ENCODE data around the gene IL11. TPM values are rescaled to one million over a fixed set of nuclear protein-coding genes. Genes with fewer than 3 reads are reported as not detected.

The IL11 gene
- total and polyA plus RNA-seq, 2 experiments from 2014 or later, result 4.4 to 6.6 TPM

- 100% methylated on average over 3 of the region's 3 CpGs for WGBS (ENCODE audit: low lambda C conversion rate, missing lambda C conversion rate)
- no peak overlapping the region for H3K4me3 ChIP-seq
- H3K9me3 ChIP-seq (ENCODE audit: low read depth), result no peaks in the 10 kb centered on the region
- H4K20me1 ChIP-seq (ENCODE audit: insufficient read depth, poor library complexity, severe bottlenecking), result peaks cover 17% of the 10 kb centered on the region
- H3K79me2 ChIP-seq, result peaks cover 33% of the 10 kb centered on the region
- H3K4me1 ChIP-seq (ENCODE audit: insufficient read depth), result peaks cover 30% of the 10 kb centered on the region
- no peaks in the 10 kb centered on the region for H3K36me3 ChIP-seq (replicated peaks; ENCODE audit: insufficient read depth, low read depth)
- no peaks in the 10 kb centered on the region for H3K9me2 ChIP-seq (replicated peaks; ENCODE audit: insufficient read depth)
- DNase-seq (ENCODE audit: low spot score), result no peak
- no peak overlapping the region for H2AFZ ChIP-seq
- H3K27ac ChIP-seq, result no peak overlapping the region
- H3K27me3 ChIP-seq, result no peaks in the 10 kb centered on the region
- H3K4me2 ChIP-seq, result peak overlapping the region; percentile 90
- no peak for TF ChIP-seq EZH2 (IDR thresholded peaks at IDR 0.05; ENCODE audit: borderline replicate concordance)
- TF ChIP-seq CTCF (IDR thresholded peaks at IDR 0.05; ENCODE audit: poor library complexity), result no peak
Observed at GRCh38 chr19:55382522-55383054, 12.3 kb upstream of the IL11 start.

- peaks cover 27% of the 10 kb centered on the region for H3K79me2 ChIP-seq
- no peaks in the 10 kb centered on the region for H3K9me3 ChIP-seq (ENCODE audit: low read depth)
- no peak overlapping the region for H3K4me2 ChIP-seq
- H3K27ac ChIP-seq, result no peak overlapping the region
- no peak overlapping the region for H3K4me3 ChIP-seq
- TF ChIP-seq EZH2 (IDR thresholded peaks at IDR 0.05; ENCODE audit: borderline replicate concordance) (no peak), EZH2phosphoT487 (IDR thresholded peaks at IDR 0.05; ENCODE audit: low read depth, severe bottlenecking, unreplicated experiment) (no peak), CTCF (IDR thresholded peaks at IDR 0.05; ENCODE audit: poor library complexity) (no peak)
- no peak for DNase-seq (ENCODE audit: low spot score)
- H3K4me1 ChIP-seq (ENCODE audit: insufficient read depth), result peaks cover 29% of the 10 kb centered on the region
- H4K20me1 ChIP-seq (ENCODE audit: insufficient read depth, poor library complexity, severe bottlenecking), result peaks cover 12% of the 10 kb centered on the region
- no peak overlapping the region for H2AFZ ChIP-seq
- H3K9me2 ChIP-seq (replicated peaks; ENCODE audit: insufficient read depth), result no peaks in the 10 kb centered on the region
- H3K36me3 ChIP-seq (replicated peaks; ENCODE audit: insufficient read depth, low read depth), result no peaks in the 10 kb centered on the region
- H3K27me3 ChIP-seq, result no peaks in the 10 kb centered on the region
- WGBS (ENCODE audit: low lambda C conversion rate, missing lambda C conversion rate), result 98% methylated on average over 4 of the region's 5 CpGs
Observed at GRCh38 chr19:55382013-55382412, 11.8 kb upstream of the IL11 start.

GRCh38 chr19:55379174-55379573 is 8.9 kb upstream of the IL11 start:
- Histone ChIP-seq H3K27me3 (peaks cover 4% of the 10 kb centered on the region), H3K4me3 (no peak overlapping the region), H4K20me1 (ENCODE audit: insufficient read depth, poor library complexity, severe bottlenecking) (no peaks in the 10 kb centered on the region), H3K4me1 (ENCODE audit: insufficient read depth) (peaks cover 29% of the 10 kb centered on the region), H3K27ac (no peak overlapping the region), H3K4me2 (no peak overlapping the region), H3K9me3 (ENCODE audit: low read depth) (no peaks in the 10 kb centered on the region), H3K9me2 (replicated peaks; ENCODE audit: insufficient read depth) (no peaks in the 10 kb centered on the region), H3K79me2 (peaks cover 16% of the 10 kb centered on the region), H3K36me3 (replicated peaks; ENCODE audit: insufficient read depth, low read depth) (no peaks in the 10 kb centered on the region), H2AFZ (no peak overlapping the region)
- DNase-seq (ENCODE audit: low spot score), result no peak
- TF ChIP-seq CTCF (IDR thresholded peaks at IDR 0.05; ENCODE audit: poor library complexity) (no peak), EZH2 (IDR thresholded peaks at IDR 0.05; ENCODE audit: borderline replicate concordance) (no peak), EZH2phosphoT487 (IDR thresholded peaks at IDR 0.05; ENCODE audit: low read depth, severe bottlenecking, unreplicated experiment) (no peak)
- WGBS (ENCODE audit: low lambda C conversion rate, missing lambda C conversion rate), result 65% methylated on average over 11 of the region's 11 CpGs

Measured in hepatocyte (in vitro differentiated cells).